Trophoblast cell (in vitro differentiated cells and primary cell): ENCODE data around the gene COASY.

Experiments used
- DNase-seq, 2 donors: peaks; one replicate each; pipeline ENCODE4 v3.0.0-alpha.2; 2016
- H2AFZ ChIP-seq: 2 replicates; pipeline ENCODE4 v1.6.1; 2013; ENCODE audit warnings: low read length, moderate library complexity, mild to moderate bottlenecking; ENCODE audit not compliant: insufficient read depth, poor library complexity
- H2AK5ac ChIP-seq: 2 replicates; pipeline ENCODE4 v1.6.1; 2013; ENCODE audit warnings: mild to moderate bottlenecking, low read length
- H2BK120ac ChIP-seq: 2 replicates; pipeline ENCODE4 v1.6.1; 2013; ENCODE audit warnings: low read length, mild to moderate bottlenecking, moderate library complexity; ENCODE audit not compliant: insufficient read depth, poor library complexity
- H2BK12ac ChIP-seq: 2 replicates; pipeline ENCODE4 v1.6.1; 2013; ENCODE audit warnings: mild to moderate bottlenecking, low read length, moderate library complexity
- H2BK5ac ChIP-seq: 2 replicates; pipeline ENCODE4 v1.6.1; 2013; ENCODE audit warnings: low read length, low read depth, moderate library complexity, mild to moderate bottlenecking; ENCODE audit not compliant: poor library complexity
- H3K14ac ChIP-seq: 2 replicates; pipeline ENCODE4 v1.6.1; 2013; ENCODE audit warnings: mild to moderate bottlenecking, low read length
- H3K18ac ChIP-seq: 2 replicates; pipeline ENCODE4 v1.6.1; 2013; ENCODE audit warnings: mild to moderate bottlenecking, low read length
- H3K23ac ChIP-seq: 2 replicates; pipeline ENCODE4 v1.6.1; 2013; ENCODE audit warnings: low read length
- H3K27ac ChIP-seq: 2 replicates; pipeline ENCODE4 v1.5.1; 2013; ENCODE audit warnings: low read depth, mild to moderate bottlenecking, inconsistent platforms, low read length, moderate library complexity
- H3K27me3 ChIP-seq: 2 replicates; pipeline ENCODE4 v1.6.1; 2013; ENCODE audit warnings: inconsistent platforms, mild to moderate bottlenecking, low read length, moderate library complexity; ENCODE audit not compliant: insufficient read depth
- H3K36me3 ChIP-seq, 2 experiments: 1 replicate in 1 of 2; 2 replicates in 1 of 2; pipeline ENCODE4 v1.6.1; 2013; ENCODE audit warnings: low read length in 2 of 2, mild to moderate bottlenecking in 2 of 2, moderate library complexity in 1 of 2; ENCODE audit not compliant: insufficient read depth in 2 of 2, control insufficient read depth in 1 of 2
- H3K4ac ChIP-seq: 2 replicates; pipeline ENCODE4 v1.6.1; 2013; ENCODE audit warnings: low read depth, mild to moderate bottlenecking, low read length, moderate library complexity
- H3K4me1 ChIP-seq, 2 experiments: 1 replicate in 1 of 2; 2 replicates in 1 of 2; pipeline ENCODE4 v1.6.1; 2013; ENCODE audit warnings: low read length in 2 of 2, mild to moderate bottlenecking in 2 of 2, moderate library complexity in 1 of 2; ENCODE audit not compliant: insufficient read depth in 2 of 2, control insufficient read depth in 1 of 2
- H3K4me2 ChIP-seq: 2 replicates; pipeline ENCODE4 v1.6.1; 2013; ENCODE audit warnings: inconsistent platforms, mild to moderate bottlenecking, low read length, moderate library complexity
- H3K4me3 ChIP-seq: 2 replicates; pipeline ENCODE4 v1.5.1; 2013; ENCODE audit warnings: mild to moderate bottlenecking, low read depth, low read length, inconsistent platforms
- H3K79me1 ChIP-seq: one replicate; pipeline ENCODE4 v1.6.1; 2013; ENCODE audit warnings: low read length
- H3K79me2 ChIP-seq: 2 replicates; pipeline ENCODE4 v1.6.1; 2013; ENCODE audit warnings: low read length, mild to moderate bottlenecking; ENCODE audit not compliant: control insufficient read depth, insufficient read depth, poor library complexity
- H3K9ac ChIP-seq: 2 replicates; pipeline ENCODE4 v1.6.1; 2013; ENCODE audit warnings: mild to moderate bottlenecking, low read length
- H3K9me3 ChIP-seq: 2 replicates; pipeline ENCODE4 v1.6.1; 2013; ENCODE audit warnings: low read depth, mild to moderate bottlenecking, control low read depth, inconsistent platforms, low read length; ENCODE audit not compliant: insufficient read depth
- H4K12ac ChIP-seq: 2 replicates; pipeline ENCODE4 v1.6.1; 2013; ENCODE audit warnings: low read depth, mild to moderate bottlenecking, low read length, moderate library complexity
- H4K8ac ChIP-seq: 2 replicates; pipeline ENCODE4 v1.6.1; 2013; ENCODE audit warnings: low read depth, mild to moderate bottlenecking, low read length, moderate library complexity
- H4K91ac ChIP-seq: one replicate; pipeline ENCODE4 v1.6.1; 2013; ENCODE audit warnings: low read depth, mild to moderate bottlenecking, low read length, moderate library complexity
- WGBS: extraction: QIAGEN DNeasy Blood & Tissue Kit; methylation state at CpG from one replicate; pipeline ENCODE4 v1.1.7; 2013; ENCODE audit warnings: missing lambda C conversion rate; ENCODE audit not compliant: insufficient read length, insufficient coverage; ENCODE audit errors: extremely low coverage; 5-methylcytosine and 5-hydroxymethylcytosine counted together

Gene COASY

GRCh38 chr17:42536372-42537155 is 25.4 kb upstream of the COASY start:
- WGBS: no CpG with 5 or more reads among the region's 65 CpGs
- H3K27me3 ChIP-seq: no peaks in the 10 kb centered on the region
- H3K9ac ChIP-seq: peak overlapping the region; percentile 60
- H3K4me3 ChIP-seq: peak overlapping the region; percentile 78
- peak overlapping the region; percentile 96 for H3K18ac ChIP-seq
- peak overlapping the region; percentile 26 for H2BK120ac ChIP-seq
- H3K79me1 ChIP-seq: peaks cover 17% of the 10 kb centered on the region
- peak overlapping the region; percentile 51 for H3K4ac ChIP-seq
- H3K36me3 ChIP-seq: peaks cover 8 to 10% of the 10 kb centered on the region in 2 experiments
- H2AK5ac ChIP-seq: peak overlapping the region; percentile 42
- no peak overlapping the region for H3K23ac ChIP-seq
- H4K91ac ChIP-seq: peak overlapping the region; percentile 95
- peaks cover 4% of the 10 kb centered on the region for H3K79me2 ChIP-seq
- H2BK5ac ChIP-seq: peak overlapping the region; percentile 81
- peak overlapping the region; percentile 75 for H4K12ac ChIP-seq
- peak overlapping the region; percentile 96 for H3K14ac ChIP-seq
- peak overlapping the region; percentile 21 for H2BK12ac ChIP-seq
- peak overlapping the region; percentile 33 for H2AFZ ChIP-seq
- H3K27ac ChIP-seq: peak overlapping the region; percentile 79
- peak overlapping the region; percentile 91 for H4K8ac ChIP-seq
- no peaks in the 10 kb centered on the region for H3K9me3 ChIP-seq
- DNase-seq: peak; percentile 71 to 77
- H3K4me2 ChIP-seq: peak overlapping the region; percentile 84
- peaks cover 12 to 19% of the 10 kb centered on the region in 2 experiments for H3K4me1 ChIP-seq

- H3K27ac ChIP-seq: no peak overlapping the region
- peak overlapping the region; percentile 21 for H2BK12ac ChIP-seq
- H4K8ac ChIP-seq: peak overlapping the region; percentile 91
- peak overlapping the region; percentile 78 for H3K4me3 ChIP-seq
- H3K36me3 ChIP-seq: peaks cover 8 to 10% of the 10 kb centered on the region in 2 experiments
- H2BK120ac ChIP-seq: peak overlapping the region; percentile 26
- peak overlapping the region; percentile 38 for H3K9ac ChIP-seq
- no CpG with 5 or more reads among the region's 31 CpGs for WGBS
- peak overlapping the region; percentile 96 for H3K14ac ChIP-seq
- no peak overlapping the region for H3K23ac ChIP-seq
- H3K4me1 ChIP-seq: peaks cover 14 to 21% of the 10 kb centered on the region in 2 experiments
- H3K79me2 ChIP-seq: peaks cover 4% of the 10 kb centered on the region
- peak overlapping the region; percentile 96 for H3K18ac ChIP-seq
- H2AK5ac ChIP-seq: peak overlapping the region; percentile 42
- no peak overlapping the region for H4K12ac ChIP-seq
- peak overlapping the region; percentile 51 for H3K4ac ChIP-seq
- H3K27me3 ChIP-seq: no peaks in the 10 kb centered on the region
- DNase-seq: no peak
- H4K91ac ChIP-seq: peak overlapping the region; percentile 95
- H3K4me2 ChIP-seq: peak overlapping the region; percentile 84
- no peak overlapping the region for H2AFZ ChIP-seq
- no peaks in the 10 kb centered on the region for H3K9me3 ChIP-seq
- H2BK5ac ChIP-seq: peak overlapping the region; percentile 8
- H3K79me1 ChIP-seq: peaks cover 14% of the 10 kb centered on the region
Measured at GRCh38 chr17:42537156-42537805, 24.7 kb upstream of the COASY start.

- Histone ChIP-seq H4K91ac (no peak overlapping the region), H3K14ac (no peak overlapping the region), H2AK5ac (no peak overlapping the region), H3K9me3 (no peaks in the 10 kb centered on the region), H4K12ac (no peak overlapping the region), H4K8ac (no peak overlapping the region), H3K18ac (peak overlapping the region; percentile 33), H2BK12ac (no peak overlapping the region), H3K23ac (no peak overlapping the region), H2BK120ac (no peak overlapping the region), H3K36me3 (peaks cover 12 to 15% of the 10 kb centered on the region in 2 experiments), H2BK5ac (no peak overlapping the region), H3K79me1 (peaks cover 14% of the 10 kb centered on the region), H3K4ac (no peak overlapping the region), H3K4me2 (no peak overlapping the region), H3K27ac (no peak overlapping the region), H3K9ac (no peak overlapping the region), H3K4me3 (no peak overlapping the region), H3K4me1 (peaks cover 14 to 21% of the 10 kb centered on the region in 2 experiments), H3K27me3 (no peaks in the 10 kb centered on the region), H2AFZ (no peak overlapping the region), H3K79me2 (peaks cover 4% of the 10 kb centered on the region)
- no CpG with 5 or more reads among the region's 5 CpGs for WGBS
- DNase-seq: no peak
Measured at GRCh38 chr17:42537826-42538451, 24.0 kb upstream of the COASY start.

GRCh38 chr17:42538482-42538881 is 23.5 kb upstream of the COASY start:
- no peak overlapping the region for H3K14ac ChIP-seq

More at GRCh38 chr17:42538482-42538881, 23.5 kb upstream of the COASY start:
- H4K12ac ChIP-seq: no peak overlapping the region
- peak overlapping the region; percentile 33 for H3K18ac ChIP-seq
- no peak overlapping the region for H2AFZ ChIP-seq
- no peak overlapping the region for H4K8ac ChIP-seq
- no peak overlapping the region for H3K9ac ChIP-seq
- H3K36me3 ChIP-seq: peaks cover 17 to 20% of the 10 kb centered on the region in 2 experiments
- no CpG with 5 or more reads among the region's 14 CpGs for WGBS
- H3K4ac ChIP-seq: no peak overlapping the region
- H3K27me3 ChIP-seq: no peaks in the 10 kb centered on the region
- H3K23ac ChIP-seq: no peak overlapping the region
- no peak overlapping the region for H3K27ac ChIP-seq
- H3K79me1 ChIP-seq: peaks cover 14% of the 10 kb centered on the region
- no peak overlapping the region for H3K4me2 ChIP-seq
- no peak overlapping the region for H4K91ac ChIP-seq
- no peaks in the 10 kb centered on the region for H3K9me3 ChIP-seq
- H2BK12ac ChIP-seq: no peak overlapping the region
- H2BK5ac ChIP-seq: no peak overlapping the region
- no peak overlapping the region for H2AK5ac ChIP-seq
- H3K79me2 ChIP-seq: peaks cover 4% of the 10 kb centered on the region
- DNase-seq: no peak
- no peak overlapping the region for H2BK120ac ChIP-seq
- no peak overlapping the region for H3K4me3 ChIP-seq
- H3K4me1 ChIP-seq: peaks cover 14 to 21% of the 10 kb centered on the region in 2 experiments
